ENCODE results near the gene PPFIBP1.
A peak's percentile ranks its signal among the peaks of the same experiment; 100 is the strongest.

Gene PPFIBP1

GRCh38 chr12:27682534-27682933 lies 158.5 kb downstream of the PPFIBP1 start:
- peaks cover 80% of the 10 kb centered on the region for H3K36me3 ChIP-seq (replicated peaks)

GRCh38 chr12:27685274-27685673 lies 161.3 kb downstream of the PPFIBP1 start:
- Histone ChIP-seq H3K27me3 (replicated peaks) (no peaks in the 10 kb centered on the region), H3K36me3 (replicated peaks) (peaks cover 82% of the 10 kb centered on the region), H3K4me3 (ENCODE audit: low read depth, low read length) (no peak overlapping the region), H3K27ac (no peak overlapping the region)
- DNase-seq, result no peak
- in situ Hi-C loops (cut with HindIII; ENCODE audit: low pct_ligation_motif_present, low sequenced_read_pairs), result no loop called here
- TF ChIP-seq CTCF (IDR thresholded peaks at IDR 0.05; ENCODE audit: low read depth, low read length, missing control alignments), result no peak

More at GRCh38 chr12:27682534-27682933, 158.5 kb downstream of the PPFIBP1 start:
- TF ChIP-seq CTCF (IDR thresholded peaks at IDR 0.05; ENCODE audit: low read depth, low read length, missing control alignments), result no peak
- peak; percentile 49 for DNase-seq
- Histone ChIP-seq H3K27ac (no peak overlapping the region), H3K4me3 (ENCODE audit: low read depth, low read length) (no peak overlapping the region), H3K27me3 (replicated peaks) (no peaks in the 10 kb centered on the region)
- in situ Hi-C loops (cut with HindIII; ENCODE audit: low pct_ligation_motif_present, low sequenced_read_pairs), result no loop called here

- Histone ChIP-seq H3K4me3 (ENCODE audit: low read depth, low read length) (no peak overlapping the region), H3K27me3 (replicated peaks) (no peaks in the 10 kb centered on the region), H3K27ac (no peak overlapping the region), H3K36me3 (replicated peaks) (peaks cover 82% of the 10 kb centered on the region)
- in situ Hi-C loops (cut with HindIII; ENCODE audit: low pct_ligation_motif_present, low sequenced_read_pairs), result no loop called here
- DNase-seq, result no peak
- TF ChIP-seq CTCF (IDR thresholded peaks at IDR 0.05; ENCODE audit: low read depth, low read length, missing control alignments), result no peak
Observed at GRCh38 chr12:27686147-27686546, 162.1 kb downstream of the PPFIBP1 start.

- in situ Hi-C loops (cut with HindIII; ENCODE audit: low pct_ligation_motif_present, low sequenced_read_pairs), result no loop called here
- no peak for DNase-seq
- no peaks in the 10 kb centered on the region for H3K27me3 ChIP-seq (replicated peaks)
- no peak overlapping the region for H3K27ac ChIP-seq
- TF ChIP-seq CTCF (IDR thresholded peaks at IDR 0.05; ENCODE audit: low read depth, low read length, missing control alignments), result no peak
- H3K36me3 ChIP-seq (replicated peaks), result peaks cover 83% of the 10 kb centered on the region
- H3K4me3 ChIP-seq (ENCODE audit: low read depth, low read length), result no peak overlapping the region
Observed at GRCh38 chr12:27688671-27689070, 164.7 kb downstream of the PPFIBP1 start.

GRCh38 chr12:27689558-27690180 lies 165.7 kb downstream of the PPFIBP1 start:
- Histone ChIP-seq H3K27ac (no peak overlapping the region), H3K27me3 (replicated peaks) (no peaks in the 10 kb centered on the region), H3K36me3 (replicated peaks) (peaks cover 84% of the 10 kb centered on the region), H3K4me3 (ENCODE audit: low read depth, low read length) (no peak overlapping the region)
- no peak for TF ChIP-seq CTCF (IDR thresholded peaks at IDR 0.05; ENCODE audit: low read depth, low read length, missing control alignments)
- DNase-seq, result no peak
- in situ Hi-C loops (cut with HindIII; ENCODE audit: low pct_ligation_motif_present, low sequenced_read_pairs), result no loop called here

- no peak for DNase-seq
- H3K36me3 ChIP-seq (replicated peaks), result peaks cover 80% of the 10 kb centered on the region
- in situ Hi-C loops (cut with HindIII; ENCODE audit: low pct_ligation_motif_present, low sequenced_read_pairs), result no loop called here
- H3K27ac ChIP-seq, result no peak overlapping the region
- no peaks in the 10 kb centered on the region for H3K27me3 ChIP-seq (replicated peaks)
- no peak overlapping the region for H3K4me3 ChIP-seq (ENCODE audit: low read depth, low read length)
- TF ChIP-seq CTCF (IDR thresholded peaks at IDR 0.05; ENCODE audit: low read depth, low read length, missing control alignments), result no peak
Observed at GRCh38 chr12:27693403-27693802, 169.4 kb downstream of the PPFIBP1 start.

Data from brain microvascular endothelial cell (primary cell).